HG02870 (cell line): ENCODE data around the gene IL5RA.

Experiments used
- ATAC-seq: cut with Tn5 transposase; IDR thresholded peaks from one replicate; pipeline ENCODE4 v1.9.1; 2021; ENCODE audit warnings: mild to moderate bottlenecking, moderate library complexity; ENCODE audit not compliant: unreplicated experiment

IL5RA gene

DNA sequence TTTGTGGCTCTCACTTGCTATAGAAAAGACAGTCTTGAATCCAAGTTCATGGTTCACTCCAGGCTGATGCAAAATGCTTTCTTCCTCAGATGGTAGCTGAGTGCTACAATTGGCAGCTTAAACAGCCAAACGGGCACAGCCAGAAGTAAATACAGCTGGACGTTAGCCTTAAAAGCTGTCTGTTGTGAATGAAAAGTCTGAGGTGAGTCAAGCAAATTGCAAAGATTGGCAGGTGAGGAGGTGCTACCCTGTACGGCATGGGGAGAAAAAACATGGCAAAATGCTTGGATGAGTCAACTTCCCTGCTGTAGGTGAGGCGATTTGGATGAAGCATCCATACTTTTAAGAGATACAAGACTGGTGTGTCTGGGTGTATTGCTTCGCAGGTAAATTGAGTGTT, 40.5 kb downstream of the IL5RA start:
- ATAC-seq = no peak

DNA sequence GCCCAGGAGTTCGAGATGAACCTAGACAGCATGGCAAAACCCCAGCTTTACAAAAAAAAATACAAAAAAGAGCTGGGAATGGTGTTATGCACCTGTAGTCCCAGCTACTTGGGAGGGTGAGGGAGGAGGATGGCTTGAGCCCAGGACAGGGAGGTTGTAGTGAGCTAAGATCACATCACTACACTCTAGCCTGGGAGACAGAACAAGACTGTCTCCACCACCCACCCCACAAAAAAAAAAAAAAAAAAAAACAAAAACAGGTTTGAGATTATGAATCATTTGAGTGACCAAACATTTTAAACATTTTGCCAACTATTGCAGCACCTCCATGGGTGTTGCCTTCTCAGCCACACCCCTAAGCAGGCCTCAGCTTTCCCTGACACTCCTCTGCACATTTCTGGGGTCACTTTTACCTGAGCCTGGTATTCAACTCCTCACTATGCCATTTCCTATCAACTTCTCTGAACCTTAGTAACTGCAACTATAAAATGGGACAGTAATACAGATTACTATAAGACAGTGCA, 41.8 kb downstream of the IL5RA start:
- no peak for ATAC-seq

DNA sequence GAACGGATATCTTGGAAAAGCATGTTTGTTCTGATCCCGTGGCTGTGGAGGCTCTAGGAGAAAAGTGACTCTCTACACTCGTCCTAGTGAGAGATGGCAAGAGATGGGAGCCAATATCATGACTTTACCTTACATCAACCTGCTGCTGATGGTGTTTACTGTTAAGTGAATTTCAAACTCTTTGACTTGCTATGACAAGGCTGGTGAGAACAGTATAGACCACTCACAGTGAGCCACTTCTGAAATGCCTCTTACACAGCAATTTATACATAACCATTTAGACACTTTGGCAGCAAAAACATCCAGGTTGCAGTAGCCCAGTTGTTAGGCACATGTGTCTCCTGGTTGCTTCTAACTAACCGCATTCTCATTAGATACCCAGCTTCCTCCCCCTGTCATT, 43.3 kb downstream of the IL5RA start:
- no peak for ATAC-seq

DNA sequence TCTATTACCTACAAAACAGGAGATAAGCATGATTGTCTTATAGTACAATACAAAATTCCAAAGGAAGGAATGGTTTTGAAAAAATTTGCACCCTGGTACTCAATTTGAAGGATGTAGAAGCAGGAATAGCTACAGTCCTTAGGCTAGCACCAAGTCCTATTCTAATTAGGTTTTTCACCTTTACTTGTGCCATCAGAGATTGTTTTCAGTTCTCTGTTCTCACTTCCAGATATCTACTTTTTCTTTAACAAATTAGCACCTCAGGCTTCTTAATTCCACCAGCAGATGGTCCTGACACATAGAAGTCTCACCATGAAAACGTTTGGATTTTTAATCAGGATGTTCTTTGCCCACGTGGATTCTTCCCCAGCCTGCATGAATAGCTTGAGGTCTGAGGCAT, 43.8 kb downstream of the IL5RA start:
- peak; percentile 91 for ATAC-seq

DNA sequence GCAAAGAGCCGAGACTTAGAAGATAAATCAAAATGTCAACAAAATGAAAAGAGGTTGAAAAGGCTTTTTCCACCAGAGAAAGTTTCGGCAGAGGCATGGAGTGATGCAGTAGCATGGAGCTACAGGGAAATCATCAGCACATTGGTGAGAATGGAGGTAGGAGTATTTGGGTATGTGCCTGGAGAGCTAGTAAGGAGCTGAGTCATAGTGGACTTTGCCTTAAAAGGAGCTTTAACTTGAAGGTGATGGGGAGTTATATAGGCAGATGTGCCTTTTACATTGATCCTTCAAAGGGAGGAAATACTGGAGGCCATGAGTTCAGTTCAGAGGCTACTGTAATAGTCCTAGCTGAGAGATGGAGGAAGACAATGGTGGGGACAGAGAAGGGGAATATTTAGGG, 44.3 kb downstream of the IL5RA start:
- ATAC-seq = no peak

DNA sequence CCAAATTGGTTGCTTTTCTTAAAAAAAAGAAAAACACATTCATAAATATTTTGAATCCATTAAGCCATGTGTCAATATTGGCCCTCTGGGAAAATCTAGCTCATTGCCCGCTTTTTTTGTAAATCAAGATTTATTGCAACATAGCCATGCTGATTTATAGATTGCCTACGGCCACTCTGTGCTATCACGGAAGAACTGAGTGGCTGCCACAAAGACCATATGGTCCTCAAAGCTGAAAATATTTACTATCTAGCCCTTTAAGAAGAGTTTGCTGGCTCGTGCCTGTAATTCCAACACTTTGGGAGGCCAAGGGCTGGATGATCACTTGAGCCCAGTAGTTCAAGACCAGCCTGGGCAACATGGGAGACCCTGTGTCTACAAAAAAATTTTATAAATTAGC, 45.9 kb downstream of the IL5RA start:
- ATAC-seq = no peak

DNA sequence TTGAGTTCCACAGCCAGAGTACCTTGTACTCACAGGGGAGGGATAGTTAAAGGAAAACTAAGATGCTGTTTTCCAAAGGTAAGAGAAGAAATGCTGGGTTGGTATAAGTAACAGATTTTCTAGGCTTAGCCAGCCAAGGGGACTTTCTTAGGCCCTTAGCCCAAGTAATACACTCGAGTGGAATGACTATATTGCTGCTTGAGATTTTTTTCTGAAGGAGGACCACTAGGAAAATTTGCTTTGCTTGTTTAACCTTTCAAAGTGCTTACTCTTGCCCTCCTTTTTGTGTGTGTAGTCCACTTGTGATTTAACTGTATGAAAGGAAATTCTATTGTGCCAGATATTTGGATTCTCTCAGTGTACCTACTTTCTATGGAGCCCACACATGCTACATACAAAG, 50.5 kb downstream of the IL5RA start:
- no peak for ATAC-seq

DNA sequence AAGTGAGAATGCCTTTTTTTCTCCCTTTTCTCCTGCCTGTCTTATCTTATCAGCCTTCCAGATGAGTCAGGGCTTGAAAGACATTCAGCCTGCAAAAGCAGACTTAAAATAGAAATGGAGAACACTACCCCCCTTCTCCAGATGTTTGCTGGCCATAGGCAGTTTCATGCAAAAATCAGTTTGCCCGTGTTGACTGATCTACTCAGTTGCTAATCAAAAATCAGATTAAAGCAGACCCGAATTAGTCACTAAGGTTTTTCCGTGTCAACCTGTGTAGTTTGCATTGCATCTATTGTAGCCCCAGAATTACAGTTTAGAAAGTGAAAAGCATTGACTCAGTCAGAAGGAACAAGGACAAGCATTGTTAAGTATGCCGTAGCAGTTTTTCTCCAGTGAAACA, 56.2 kb downstream of the IL5RA start:
- peak; percentile 48 for ATAC-seq

DNA sequence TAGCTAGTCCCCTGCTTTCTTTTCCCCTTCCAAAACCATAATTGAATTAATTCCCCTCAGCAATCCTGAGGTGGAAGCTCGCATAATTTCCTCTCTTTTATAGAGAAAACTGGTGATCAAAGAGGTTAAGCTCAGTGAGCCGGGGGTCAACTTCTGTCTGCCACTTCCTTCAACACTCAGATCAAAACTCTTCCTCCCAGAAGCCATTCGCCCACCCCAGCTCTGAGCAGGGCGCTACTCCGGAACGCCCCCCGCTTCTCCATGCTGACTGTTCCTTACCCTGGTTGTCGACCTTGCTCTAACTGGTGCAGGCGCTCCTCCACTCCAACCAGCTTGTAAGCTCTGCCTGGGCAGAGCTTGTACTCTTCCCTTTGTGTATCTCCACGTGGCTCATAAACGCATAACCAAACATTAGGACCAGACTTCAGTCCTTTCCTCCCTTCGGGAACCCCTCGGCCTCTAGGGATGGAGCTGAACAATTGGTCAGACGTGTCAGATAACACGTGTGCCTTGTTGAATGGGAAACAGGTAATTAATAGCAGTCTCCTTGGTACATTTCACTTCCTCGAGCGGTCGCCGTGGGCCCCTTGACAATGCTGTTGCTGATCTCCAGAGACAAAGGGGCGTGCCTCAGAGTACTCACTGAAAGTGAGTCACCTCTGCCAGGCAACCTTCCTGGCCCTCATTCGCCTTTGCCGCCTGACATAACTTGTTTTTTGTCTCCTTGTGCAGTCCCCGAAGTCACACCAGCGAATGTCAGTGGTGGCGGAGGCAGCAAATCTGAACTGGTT, 71.8 kb downstream of the IL5RA start:
- no peak for ATAC-seq

DNA sequence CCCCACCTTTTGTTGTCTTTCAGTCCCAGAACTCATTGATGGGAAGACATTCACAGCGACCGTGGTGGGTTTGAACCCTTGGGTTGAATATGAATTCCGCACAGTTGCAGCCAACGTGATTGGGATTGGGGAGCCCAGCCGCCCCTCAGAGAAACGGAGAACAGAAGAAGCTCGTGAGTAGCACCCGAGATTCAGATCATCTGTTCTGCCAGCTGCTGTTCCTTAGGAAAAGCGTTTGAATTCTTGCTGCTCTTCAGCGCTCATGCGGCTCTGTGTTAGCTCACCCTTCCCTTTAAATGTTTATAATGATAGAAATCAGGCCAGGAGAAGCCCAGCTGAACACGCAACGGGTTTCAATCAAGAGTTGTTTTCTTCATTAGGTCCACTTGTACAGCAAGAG, 73.0 kb downstream of the IL5RA start:
- no peak for ATAC-seq

DNA sequence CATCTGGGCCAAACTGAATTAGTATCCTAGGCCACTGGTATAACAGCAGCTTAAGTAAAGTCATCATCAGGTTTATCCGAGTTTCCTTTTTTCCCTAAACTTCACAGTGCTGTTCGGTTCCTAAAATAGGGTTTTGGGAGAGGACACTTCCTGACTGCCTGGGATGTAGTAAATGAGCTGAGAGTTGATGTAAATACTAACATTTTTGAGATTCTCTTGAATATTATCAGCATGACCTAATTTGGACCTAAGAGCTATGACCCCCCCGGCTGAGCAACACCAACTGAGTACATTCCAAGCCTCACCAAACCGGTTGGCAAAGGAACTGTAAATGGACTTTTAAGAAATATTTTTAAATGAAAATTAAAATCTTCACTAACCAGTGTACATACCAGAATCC, 78.8 kb downstream of the IL5RA start:
- ATAC-seq = no peak

DNA sequence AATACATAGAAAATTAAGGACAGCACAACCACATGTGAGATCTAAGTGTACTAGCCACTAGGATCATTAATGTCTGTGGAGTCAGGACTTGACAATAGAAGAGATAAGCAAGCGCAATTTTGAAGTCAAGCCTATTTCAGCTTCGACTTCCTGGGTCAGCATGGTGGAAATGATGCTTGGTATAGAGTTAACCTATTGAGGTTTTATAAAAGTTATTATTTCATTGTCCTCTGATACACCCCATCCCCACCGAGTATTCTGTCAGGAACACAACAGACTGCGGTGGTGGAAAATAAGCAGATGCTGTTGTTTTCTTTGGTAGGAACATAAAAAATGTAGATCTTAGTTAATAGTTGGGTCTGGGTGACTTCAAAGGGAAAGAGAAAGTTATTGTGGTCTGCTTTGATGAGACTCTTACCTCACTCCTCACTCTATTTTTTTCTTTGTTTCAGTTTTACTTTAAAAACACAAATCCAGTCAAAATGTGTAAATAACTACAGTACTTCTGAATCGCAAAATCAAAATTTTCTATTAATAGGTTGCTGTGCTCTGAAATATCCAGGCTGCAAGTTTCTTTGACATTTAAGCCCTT, 82.1 kb downstream of the IL5RA start:
- ATAC-seq = peak; percentile 97

DNA sequence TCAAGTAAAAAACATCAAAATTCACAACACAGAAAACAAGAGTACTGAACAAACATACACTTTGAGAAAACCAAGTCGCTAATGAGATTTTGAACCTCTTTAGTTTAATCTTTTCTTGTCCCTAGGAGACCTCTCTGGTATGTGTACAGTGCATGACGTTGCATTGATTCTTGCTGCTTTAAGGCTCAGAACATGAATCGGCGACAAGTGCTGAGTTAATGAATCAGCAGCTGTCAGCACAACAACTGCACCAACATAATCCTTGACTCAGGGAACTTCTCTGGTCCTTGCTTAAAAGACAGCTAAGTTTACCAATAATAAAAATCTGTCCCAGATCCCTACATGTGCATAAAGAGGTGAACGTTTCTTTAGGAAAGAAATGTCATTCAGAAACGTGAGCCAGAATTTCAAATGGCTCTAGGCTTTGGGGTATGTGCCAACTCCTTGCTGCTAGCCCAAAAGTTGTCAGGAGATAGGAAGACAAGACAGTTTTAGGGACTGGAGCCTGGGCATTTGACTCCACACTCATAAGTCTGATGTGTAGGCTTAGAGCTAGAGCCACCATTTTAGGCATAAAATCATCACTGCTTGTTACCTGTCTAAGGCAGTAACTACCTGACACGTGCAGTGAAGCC, 86.9 kb downstream of the IL5RA start:
- no peak for ATAC-seq

DNA sequence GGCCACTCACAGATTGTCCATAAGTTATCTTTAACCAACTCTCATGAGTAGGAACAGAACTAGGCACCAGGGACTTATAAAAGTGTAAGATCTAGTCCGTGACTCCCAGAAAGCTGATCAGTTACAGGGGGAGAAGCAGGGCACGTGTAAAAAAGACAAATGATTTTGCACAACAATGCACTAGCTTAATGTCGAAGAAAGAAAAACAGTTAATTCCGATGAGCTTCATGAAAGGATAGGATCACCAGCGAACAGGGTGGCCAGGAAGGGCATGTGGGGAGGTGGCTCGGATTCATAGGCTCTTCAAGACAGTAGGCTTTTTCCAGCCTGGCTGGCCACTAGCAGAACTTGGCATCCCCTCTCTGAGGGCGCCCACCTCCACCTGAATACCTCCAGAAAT, 90.0 kb downstream of the IL5RA start:
- ATAC-seq = no peak
